Esophagus squamous epithelium (tissue), 5 donors: ENCODE data around the gene CNPY3. TPM values are rescaled to one million over a fixed set of nuclear protein-coding genes. Genes with fewer than 3 reads are reported as not detected.
A peak's percentile ranks its signal among the peaks of the same experiment; 100 is the strongest.
"Not testable (repeated sequence)": the region's sequence is repeated elsewhere in the genome, so short reads cannot be mapped to it uniquely, and the experiment has no call there.

Experiments
- DNase-seq: peaks from one replicate; lab custom pipeline; 2025; lab: John Stamatoyannopoulos, UW
- H3K27ac ChIP-seq, 4 donors: fragments of 200-600 bp; sonication (generic); one replicate each; pipeline ENCODE4 v1.5.1; 2016 to 2019; ENCODE audit warnings: mild to moderate bottlenecking in 1 of 4
- H3K27me3 ChIP-seq, 4 donors: fragments of 200-600 bp; sonication (generic); 1 replicate in 3 of 4; 2 replicates in 1 of 4; pipeline versions ENCODE4 v1.5.1 to v1.6.0; 2017 to 2021; ENCODE audit warnings: antibody characterized with exemption in 1 of 4
- H3K36me3 ChIP-seq, 3 donors: fragments of 200-600 bp; sonication (generic); one replicate each; pipeline ENCODE4 v1.5.1; 2016 to 2019
- H3K4me1 ChIP-seq, 3 donors: fragments of 200-600 bp; sonication (generic); one replicate each; pipeline ENCODE4 v1.5.1; 2017 to 2019
- H3K4me3 ChIP-seq, 4 donors: fragments of 200-600 bp; sonication (generic); 1 replicate in 3 of 4; 2 replicates in 1 of 4; pipeline ENCODE4 v1.5.1; 2016 to 2019; ENCODE audit warnings: mild to moderate bottlenecking in 2 of 4, moderate library complexity in 1 of 4
- H3K9me3 ChIP-seq, 3 donors: fragments of 200-600 bp; sonication (generic); one replicate each; pipeline ENCODE4 v1.5.1; 2016 to 2019
- CTCF ChIP-seq, 6 experiments: fragments of 450-650 bp in 4 of 6; fragments of 200-600 bp in 2 of 6; sonication (generic) in 2 of 6; IDR thresholded peaks; one replicate each; pipeline ENCODE4 v1.5.1; 2016 to 2019; ENCODE audit warnings: antibody characterized with exemption in 6 of 6, mild to moderate bottlenecking in 4 of 6, moderate library complexity in 4 of 6
- POLR2A ChIP-seq, 4 donors: fragments of 450-650 bp; IDR thresholded peaks; one replicate each; pipeline ENCODE4 v1.6.1; 2017; ENCODE audit warnings: antibody characterized with exemption in 4 of 4, mild to moderate bottlenecking in 4 of 4, moderate library complexity in 3 of 4
- WGBS, 2 donors: methylation state at CpG; one replicate each; pipeline ENCODE4 v1.1.5; 2018; 5-methylcytosine and 5-hydroxymethylcytosine counted together
- intact Hi-C: fragments of 100-400 bp; cut with DNase I; formaldehyde crosslinking; loops from one replicate; pipeline ENCODE4 v1.15.0; 2022
- total RNA-seq, 4 donors: library from RNA; depleted of rRNA; stranded (reverse); fragments of >200 nt; gene quantifications; one replicate each; pipeline ENCODE4 v1.1.0, GENCODE V29; 2016
- donor health status: DM: yes; HTN: yes; CAD: no.

The CNPY3 gene
- total RNA-seq, result 10 to 100 TPM; 10.3 to 24.6 (median 17.7) TPM

- intact Hi-C loops, result no loop called here
- peaks cover 8 to 58% (median 32%) of the 10 kb centered on the region in 3 donors for H3K4me1 ChIP-seq
Measured at GRCh38 chr6:42928986-42929820, at the start of gene CNPY3. Gene CNPY3, plus strand, starts transcription at chr6:42929480. Its CDS starts 91 bp downstream, at chr6:42929571.

GRCh38 chr6:42880240-42880817, 49.0 kb upstream of the CNPY3 start:
- H3K9me3 ChIP-seq, H3K27me3 ChIP-seq, intact Hi-C loops, DNase-seq: not testable (repeated sequence)
- H3K4me1 ChIP-seq, result peaks cover 5 to 47% (median 13%) of the 10 kb centered on the region in 3 donors
- H3K27ac ChIP-seq, result peak overlapping the region; percentile 81 to 96 (median 94)
- peaks cover 10 to 47% (median 27%) of the 10 kb centered on the region in 3 donors for H3K36me3 ChIP-seq
- peak overlapping the region; percentile 48 to 91 (median 83) for H3K4me3 ChIP-seq
- 9 to 10% methylated on average over 21 of the region's 25 CpGs for WGBS, 2 donors

More at GRCh38 chr6:42928986-42929820, at the start of gene CNPY3:
- WGBS, 2 donors, result 0 to 1% methylated on average over 13 to 16 of the region's 63 CpGs
- Histone ChIP-seq H3K27me3 (peaks cover 0 to 13% (median 0%) of the 10 kb centered on the region in 4 donors), H3K27ac (peak within 1 kb of the TSS; percentile 88 to 94 (median 92)), H3K4me3 (peak within 1 kb of the TSS; percentile 59 to 91 (median 74)), H3K36me3 (peaks cover 0 to 8% (median 0%) of the 10 kb centered on the region in 3 donors), H3K9me3 (no peaks in the 10 kb centered on the region)
- DNase-seq, result peak; percentile 79
- peak in 1 of 6 experiments; percentile 11 for TF ChIP-seq CTCF (IDR thresholded peaks at IDR 0.05)
- TF ChIP-seq POLR2A (IDR thresholded peaks at IDR 0.05), result peak in 2 of 4 donors; percentile 59 to 71

GRCh38 chr6:42880871-42881270, 48.4 kb upstream of the CNPY3 start:
- H3K27me3 ChIP-seq, H3K9me3 ChIP-seq, DNase-seq, intact Hi-C loops: not testable (repeated sequence)
- Histone ChIP-seq H3K4me1 (peaks cover 5 to 47% (median 13%) of the 10 kb centered on the region in 3 donors), H3K4me3 (peak overlapping the region; percentile 48 to 91 (median 83)), H3K36me3 (peaks cover 10 to 53% (median 33%) of the 10 kb centered on the region in 3 donors), H3K27ac (peak overlapping the region in 3 of 4 donors; percentile 81 to 96 (median 95))
- WGBS, 2 donors, result 78 to 79% methylated on average over 11 to 12 of the region's 12 CpGs

GRCh38 chr6:42885702-42886101, 43.6 kb upstream of the CNPY3 start:
- Histone ChIP-seq H3K27ac (no peak overlapping the region), H3K4me3 (no peak overlapping the region), H3K9me3 (no peaks in the 10 kb centered on the region), H3K4me1 (peaks cover 9 to 44% (median 12%) of the 10 kb centered on the region in 3 donors), H3K27me3 (no peaks in the 10 kb centered on the region), H3K36me3 (peaks cover 10 to 84% (median 38%) of the 10 kb centered on the region in 3 donors)
- no peak for TF ChIP-seq CTCF (IDR thresholded peaks at IDR 0.05)
- TF ChIP-seq POLR2A (IDR thresholded peaks at IDR 0.05), result no peak
- no peak for DNase-seq
- intact Hi-C loops, result no loop called here
- WGBS, 2 donors, result 69 to 76% methylated on average over 4 of the region's 4 CpGs

GRCh38 chr6:42888201-42888600, 41.1 kb upstream of the CNPY3 start:
- WGBS, 2 donors, result 83 to 100% methylated on average over 3 to 4 of the region's 4 CpGs
- H3K27me3 ChIP-seq, DNase-seq, H3K4me3 ChIP-seq, H3K27ac ChIP-seq, H3K9me3 ChIP-seq, intact Hi-C loops: not testable (repeated sequence)
- H3K36me3 ChIP-seq, result peaks cover 10 to 59% (median 32%) of the 10 kb centered on the region in 3 donors
- peaks cover 9 to 28% (median 10%) of the 10 kb centered on the region in 3 donors for H3K4me1 ChIP-seq

- Histone ChIP-seq H3K9me3 (no peaks in the 10 kb centered on the region), H3K27me3 (no peaks in the 10 kb centered on the region), H3K36me3 (peaks cover 0 to 43% (median 16%) of the 10 kb centered on the region in 3 donors), H3K27ac (peak overlapping the region; percentile 92 to 98 (median 97)), H3K4me1 (peaks cover 9 to 28% (median 10%) of the 10 kb centered on the region in 3 donors), H3K4me3 (peak overlapping the region in 3 of 4 donors; percentile 87 to 97 (median 94))
- DNase-seq, result no peak
- WGBS, 2 donors, result 24 to 27% methylated on average over 4 of the region's 4 CpGs
- TF ChIP-seq POLR2A (IDR thresholded peaks at IDR 0.05), result no peak
- no peak for TF ChIP-seq CTCF (IDR thresholded peaks at IDR 0.05)
- intact Hi-C loops, result no loop called here
Measured at GRCh38 chr6:42889815-42890214, 39.5 kb upstream of the CNPY3 start.
